ENCODE measurements around the gene DEFB110. TPM values are rescaled to one million over a fixed set of nuclear protein-coding genes. Genes with fewer than 3 reads are reported as not detected.

The DEFB110 gene
- total RNA-seq (not detected), polyA plus RNA-seq (not detected)
- long read RNA-seq, donor 1, result 0 reads
- long read RNA-seq, donor 2, result 0 reads

GRCh38 chr6:50021894-50022293, at the start of gene DEFB110:
Gene DEFB110 (minus strand): TSS chr6:50021994. CDS start chr6:50021935, 59 bp downstream.
- DNase-seq, result no peak
- TF ChIP-seq CTCF (IDR thresholded peaks at IDR 0.05), result no peak
- no peak for ATAC-seq

GRCh38 chr6:50070101-50070500, 48.3 kb upstream of the DEFB110 start:
- Histone ChIP-seq H3K27me3 (ENCODE audit: insufficient read depth in 3 of 3, low read length in 2 of 3) (no peaks in the 10 kb centered on the region), H3K36me3 (ENCODE audit: insufficient read depth in 1 of 2, low read depth in 1 of 2) (no peaks in the 10 kb centered on the region), H3K9me3 (no peaks in the 10 kb centered on the region), H3K4me3 (no peak overlapping the region), H3K4me1 (no peaks in the 10 kb centered on the region), H3K27ac (no peak overlapping the region)
- ATAC-seq (no peak), DNase-seq (no peak)
- 77 to 88% (median 87%) methylated on average over 2 of the region's 2 CpGs for WGBS, 3 donors
- intact Hi-C loops (cut with DNase I), result no loop called here
- no peak for TF ChIP-seq CTCF (IDR thresholded peaks at IDR 0.05)

More at GRCh38 chr6:50021894-50022293, at the start of gene DEFB110:
- no peaks in the 10 kb centered on the region for H3K27me3 ChIP-seq (ENCODE audit: insufficient read depth in 3 of 3, low read length in 2 of 3)
- H3K9me3 ChIP-seq, result no peaks in the 10 kb centered on the region
- H3K36me3 ChIP-seq (ENCODE audit: insufficient read depth in 1 of 2, low read depth in 1 of 2), result no peaks in the 10 kb centered on the region
- intact Hi-C loops (cut with DNase I), result no loop called here
- no peak within 1 kb of the TSS for H3K27ac ChIP-seq
- H3K4me1 ChIP-seq, result no peaks in the 10 kb centered on the region
- no peak within 1 kb of the TSS for H3K4me3 ChIP-seq

GRCh38 chr6:50062051-50062450, 40.3 kb upstream of the DEFB110 start:
- ATAC-seq (no peak), DNase-seq (no peak)
- intact Hi-C loops (cut with DNase I), result no loop called here
- Histone ChIP-seq H3K4me1 (no peaks in the 10 kb centered on the region), H3K4me3 (no peak overlapping the region), H3K27ac (no peak overlapping the region), H3K27me3 (ENCODE audit: insufficient read depth in 3 of 3, low read length in 2 of 3) (peaks cover 0 to 2% (median 0%) of the 10 kb centered on the region in 3 donors), H3K36me3 (ENCODE audit: insufficient read depth in 1 of 2, low read depth in 1 of 2) (no peaks in the 10 kb centered on the region), H3K9me3 (no peaks in the 10 kb centered on the region)
- WGBS, 3 donors, result 14 to 21% (median 15%) methylated on average over 2 of the region's 2 CpGs
- no peak for TF ChIP-seq CTCF (IDR thresholded peaks at IDR 0.05)

- 81 to 88% (median 84%) methylated on average over 1 of the region's 1 CpG for WGBS, 3 donors
- Histone ChIP-seq H3K4me1 (no peaks in the 10 kb centered on the region), H3K27ac (no peak overlapping the region), H3K36me3 (ENCODE audit: insufficient read depth in 1 of 2, low read depth in 1 of 2) (no peaks in the 10 kb centered on the region), H3K4me3 (no peak overlapping the region), H3K27me3 (ENCODE audit: insufficient read depth in 3 of 3, low read length in 2 of 3) (peaks cover 0 to 2% (median 0%) of the 10 kb centered on the region in 3 donors), H3K9me3 (no peaks in the 10 kb centered on the region)
- intact Hi-C loops (cut with DNase I), result no loop called here
- ATAC-seq, result no peak
- no peak for DNase-seq
- no peak for TF ChIP-seq CTCF (IDR thresholded peaks at IDR 0.05)
These were observed 34.4 kb upstream of the DEFB110 start for GRCh38 chr6:50056242-50056641.

GRCh38 chr6:50049829-50050228, 28.0 kb upstream of the DEFB110 start, which contains the start of gene DEFB112:
Gene DEFB112 (minus strand): TSS chr6:50049929. CDS start chr6:50049869, 60 bp downstream.
- TF ChIP-seq CTCF (IDR thresholded peaks at IDR 0.05), result no peak
- Histone ChIP-seq H3K36me3 (ENCODE audit: insufficient read depth in 1 of 2, low read depth in 1 of 2) (no peaks in the 10 kb centered on the region), H3K27ac (no peak within 1 kb of the TSS), H3K9me3 (no peaks in the 10 kb centered on the region), H3K4me3 (no peak within 1 kb of the TSS), H3K4me1 (no peaks in the 10 kb centered on the region), H3K27me3 (ENCODE audit: insufficient read depth in 3 of 3, low read length in 2 of 3) (no peaks in the 10 kb centered on the region)
- ATAC-seq, result no peak
- 73 to 79% (median 75%) methylated on average over 1 of the region's 1 CpG for WGBS, 3 donors
- DNase-seq, result no peak
- intact Hi-C loops (cut with DNase I), result no loop called here
